Head of caudate nucleus (tissue), 42 donors: ENCODE measurements around the gene UQCRC2.
"Not testable (repeated sequence)": the region's sequence is repeated elsewhere in the genome, so short reads cannot be mapped to it uniquely, and the experiment has no call there.

ENCODE experiments used
- DNase-seq, 42 donors: peaks; one replicate each; pipeline versions ENCODE4 v3.0.0 to v3.0.0-alpha.2; 2020 to 2021; ENCODE audit warnings: mixed read lengths in 7 of 42
- intact Hi-C: fragments of 100-400 bp; cut with DNase I; formaldehyde crosslinking; loops from one replicate; pipeline ENCODE4 v1.15.0; 2022

The UQCRC2 gene

GRCh38 chr16:22004341-22004740, 51.2 kb downstream of the UQCRC2 start:
- DNase-seq = peak in 8 of 42 donors; percentile 6 to 44 (median 18)
- intact Hi-C loops = loop anchor here (5.0 kb wide), 2 partner anchors 73 to 183 kb away; no protein-coding TSS in a partner anchor

- DNase-seq = no peak
- intact Hi-C loops = loop anchor here (5.0 kb wide), 1 partner anchor 297 kb away; no protein-coding TSS in a partner anchor
Observed at GRCh38 chr16:22005746-22006145, 52.6 kb downstream of the UQCRC2 start.

- no peak for DNase-seq
- intact Hi-C loops = loop anchor here (5.0 kb wide), 1 partner anchor 296 kb away; no protein-coding TSS in a partner anchor
Observed at GRCh38 chr16:22006636-22007035, 53.5 kb downstream of the UQCRC2 start.

GRCh38 chr16:22007159-22007508, 54.0 kb downstream of the UQCRC2 start:
- intact Hi-C loops = loop anchor here (5.0 kb wide), 1 partner anchor 295 kb away; no protein-coding TSS in a partner anchor
- DNase-seq = peak in 2 of 42 donors; percentile 7 to 14

- intact Hi-C loops = loop anchor here (5.0 kb wide), 1 partner anchor 295 kb away; no protein-coding TSS in a partner anchor
- peak; percentile 52 to 92 (median 84) for DNase-seq
Observed at GRCh38 chr16:22007509-22008214, 54.5 kb downstream of the UQCRC2 start, which contains the start of gene MOSMO. Gene MOSMO (plus strand): TSS chr16:22008111. CDS start chr16:22008302, 191 bp downstream.

- intact Hi-C loops = loop anchor here (5.0 kb wide), 1 partner anchor 294 kb away; no protein-coding TSS in a partner anchor
- peak in 31 of 42 donors; percentile 6 to 57 (median 29) for DNase-seq
Observed at GRCh38 chr16:22008215-22009059, 55.3 kb downstream of the UQCRC2 start.

- intact Hi-C loops = no loop called here
- DNase-seq = no peak
Observed at GRCh38 chr16:22010902-22011301, 57.7 kb downstream of the UQCRC2 start.

- intact Hi-C loops = no loop called here
Observed at GRCh38 chr16:22012241-22012640, 59.1 kb downstream of the UQCRC2 start.

GRCh38 chr16:22013486-22013885, 60.3 kb downstream of the UQCRC2 start:
- intact Hi-C loops = no loop called here
- no peak for DNase-seq

More at GRCh38 chr16:22012241-22012640, 59.1 kb downstream of the UQCRC2 start:
- DNase-seq = no peak

- DNase-seq = no peak
- intact Hi-C loops = no loop called here
Observed at GRCh38 chr16:22014271-22014873, 61.2 kb downstream of the UQCRC2 start.

- no peak for DNase-seq
- intact Hi-C loops = no loop called here
Observed at GRCh38 chr16:22016927-22017326, 63.8 kb downstream of the UQCRC2 start.

GRCh38 chr16:22018559-22018958, 65.4 kb downstream of the UQCRC2 start:
- intact Hi-C loops = no loop called here
- DNase-seq = no peak

GRCh38 chr16:22022151-22022550, 69.0 kb downstream of the UQCRC2 start:
- intact Hi-C loops = no loop called here
- DNase-seq = no peak

GRCh38 chr16:22023505-22023904, 70.3 kb downstream of the UQCRC2 start:
- DNase-seq = no peak
- intact Hi-C loops = no loop called here

- intact Hi-C loops, DNase-seq: not testable (repeated sequence)
Observed at GRCh38 chr16:22024785-22025184, 71.6 kb downstream of the UQCRC2 start.

GRCh38 chr16:22027633-22028032, 74.5 kb downstream of the UQCRC2 start:
- intact Hi-C loops = no loop called here
- DNase-seq = no peak

- no peak for DNase-seq
- intact Hi-C loops = no loop called here
Observed at GRCh38 chr16:22029632-22030031, 76.5 kb downstream of the UQCRC2 start.

GRCh38 chr16:22030087-22030812, 77.1 kb downstream of the UQCRC2 start:
- no peak for DNase-seq
- intact Hi-C loops = no loop called here
